ENCODE results near the gene MROH2A. TPM values are rescaled to one million over a fixed set of nuclear protein-coding genes. Genes with fewer than 3 reads are reported as not detected.

Gene MROH2A
- total and polyA plus RNA-seq, 9 of the 15 experiments (the other 6 are each of a cell fraction or from before 2014, with no cell fraction given), result 0.03 TPM; not detected in 8

DNA sequence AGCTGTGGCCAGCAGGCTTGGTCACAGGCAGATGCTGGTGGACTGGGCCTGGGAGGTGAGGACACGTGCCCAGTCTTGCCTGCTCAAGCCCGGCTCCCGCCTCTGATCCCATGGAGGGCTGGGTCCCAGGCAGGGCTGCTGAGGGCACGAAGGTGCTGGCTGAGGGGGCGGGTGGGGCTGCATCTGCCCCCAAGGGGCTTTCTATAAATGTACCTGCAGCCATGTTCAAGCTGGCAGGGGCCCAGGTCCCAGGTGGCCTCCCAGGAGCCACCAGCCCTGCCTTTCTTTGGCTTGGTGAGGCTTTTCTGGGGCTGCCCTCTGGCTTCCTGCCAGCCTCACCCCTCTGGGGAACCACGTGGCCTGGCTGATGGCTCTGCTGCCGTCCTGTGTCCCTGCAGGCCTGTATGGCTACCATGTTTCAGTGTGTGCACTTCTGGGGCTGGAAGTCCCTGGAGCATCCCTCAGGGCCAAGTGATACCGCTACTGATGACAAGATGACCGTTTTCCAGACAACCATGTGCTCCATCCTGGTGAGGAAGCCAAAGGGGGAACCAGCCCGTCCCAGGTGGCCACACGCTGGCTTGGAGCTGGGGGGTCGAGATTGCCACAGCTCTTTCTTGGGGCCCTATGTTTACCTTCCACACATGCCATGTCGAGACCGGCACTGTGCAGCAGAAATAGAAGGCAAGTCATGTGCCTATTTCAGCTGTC, 53.0 kb downstream of the MROH2A start (continued):
- TF ChIP-seq ATF1 (CRISPR knock-in tag; IDR thresholded peaks at IDR 0.05), result no peak
- no peak for TF ChIP-seq ATF1 (tag; IDR thresholded peaks at IDR 0.05)
- TF ChIP-seq POLR2G (IDR thresholded peaks at IDR 0.05; ENCODE audit: low read depth, low read length), result peak; percentile 40
- TF ChIP-seq, protein P1, sequence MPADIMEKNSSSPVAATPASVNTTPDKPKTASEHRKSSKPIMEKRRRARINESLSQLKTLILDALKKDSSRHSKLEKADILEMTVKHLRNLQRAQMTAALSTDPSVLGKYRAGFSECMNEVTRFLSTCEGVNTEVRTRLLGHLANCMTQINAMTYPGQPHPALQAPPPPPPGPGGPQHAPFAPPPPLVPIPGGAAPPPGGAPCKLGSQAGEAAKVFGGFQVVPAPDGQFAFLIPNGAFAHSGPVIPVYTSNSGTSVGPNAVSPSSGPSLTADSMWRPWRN (IDR thresholded peaks at IDR 0.05; ENCODE audit: low read depth), result no peak

DNA sequence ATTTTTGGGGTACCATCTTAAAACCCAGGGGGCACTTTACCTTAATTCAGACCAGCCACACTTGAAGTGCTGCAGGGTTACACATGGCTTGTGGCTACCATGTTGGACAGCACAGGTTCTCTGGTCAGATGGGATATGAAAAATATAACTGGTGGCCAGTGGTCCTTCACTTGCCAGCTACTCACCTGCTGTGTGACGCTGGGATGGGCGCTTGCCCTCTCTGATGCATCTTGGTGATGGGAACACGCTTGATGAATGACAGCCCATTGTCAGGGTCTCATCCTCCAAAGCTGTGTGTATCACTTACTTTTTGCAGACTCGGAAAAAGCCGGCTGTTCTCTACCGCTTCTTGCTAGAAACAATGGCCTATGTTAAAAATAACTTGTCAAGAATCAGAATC, 53.7 kb downstream of the MROH2A start:
- BruUV-seq (replicated peaks), result no TSS peak
- no peak for FAIRE-seq
- H3K4me2 ChIP-seq (ENCODE audit: insufficient read depth, low read length), result no peak overlapping the region
- in situ Hi-C loops (cut with MboI) (no loop called here), intact Hi-C loops (cut with micrococcal nuclease) (no loop called here)
- no peaks in the 10 kb centered on the region for H3K9me3 ChIP-seq (replicated peaks; ENCODE audit: control insufficient read depth, insufficient read depth, low read depth, low read length)
- peaks cover 30% of the 10 kb centered on the region; the same call in 2 of the 3 replicates for H3K36me3 ChIP-seq (ENCODE audit: control insufficient read depth, insufficient read depth, low read length)
- no peak overlapping the region for H3K9ac ChIP-seq (ENCODE audit: insufficient read depth in 1 of 2, low read depth in 2 of 2, low read length in 2 of 2)
- no peak for ATAC-seq
- ChIA-PET POLR2A (interaction anchor here (1.1 to 1.3 kb wide), 3 partner anchors 10 to 21 kb away, joined by 4 to 6 read pairs (median 4); no protein-coding TSS in a partner anchor), CTCF (ENCODE audit: low intra/inter-chr PET ratio) (no interaction called here)
- no peak for DNase-seq (ENCODE audit: extremely low read depth in 1 of 4, low spot score in 3 of 4)
- H2AFZ ChIP-seq (ENCODE audit: low read depth, low read length), result no peak overlapping the region
- no peaks in the 10 kb centered on the region for H3K27me3 ChIP-seq (ENCODE audit: control insufficient read depth in 2 of 2, insufficient read depth in 2 of 2, low read length in 2 of 2)
- H3K4me3 ChIP-seq, result no peak overlapping the region
- no peak overlapping the region for H3K27ac ChIP-seq (ENCODE audit: extremely low read depth, low read depth, low read length)
- no peaks in the 10 kb centered on the region for H3K79me2 ChIP-seq (ENCODE audit: control insufficient read depth, insufficient read depth, low read length)
- 81% methylated on average over 5 of the region's 6 CpGs for WGBS (ENCODE audit: insufficient coverage, low coverage, missing lambda C conversion rate)
- H3K9me1 ChIP-seq (ENCODE audit: control insufficient read depth, insufficient read depth, low read length), result no peaks in the 10 kb centered on the region
- H3K4me1 ChIP-seq (replicated peaks in 1 of 2; ENCODE audit: control insufficient read depth in 2 of 2, insufficient read depth in 2 of 2, low read length in 2 of 2), result peaks cover 0 to 5% of the 10 kb centered on the region in 2 experiments; a peak in 2 of 5 replicates
- H4K20me1 ChIP-seq (replicated peaks; ENCODE audit: control insufficient read depth, insufficient read depth, low read length), result no peaks in the 10 kb centered on the region; the same call in 1 of the 2 replicates
- peak; percentile 59; the same call in 1 of the 2 replicates for TF ChIP-seq BCOR (IDR thresholded peaks at IDR 0.05)
- no peak for TF ChIP-seq ZNF445 (CRISPR knock-in tag; IDR thresholded peaks at IDR 0.05; ENCODE audit: low read depth)
- no peak for TF ChIP-seq POLR3A (IDR thresholded peaks at IDR 0.05; ENCODE audit: borderline replicate concordance, extremely low read depth, insufficient read depth, insufficient read length)
- TF ChIP-seq, protein P2, sequence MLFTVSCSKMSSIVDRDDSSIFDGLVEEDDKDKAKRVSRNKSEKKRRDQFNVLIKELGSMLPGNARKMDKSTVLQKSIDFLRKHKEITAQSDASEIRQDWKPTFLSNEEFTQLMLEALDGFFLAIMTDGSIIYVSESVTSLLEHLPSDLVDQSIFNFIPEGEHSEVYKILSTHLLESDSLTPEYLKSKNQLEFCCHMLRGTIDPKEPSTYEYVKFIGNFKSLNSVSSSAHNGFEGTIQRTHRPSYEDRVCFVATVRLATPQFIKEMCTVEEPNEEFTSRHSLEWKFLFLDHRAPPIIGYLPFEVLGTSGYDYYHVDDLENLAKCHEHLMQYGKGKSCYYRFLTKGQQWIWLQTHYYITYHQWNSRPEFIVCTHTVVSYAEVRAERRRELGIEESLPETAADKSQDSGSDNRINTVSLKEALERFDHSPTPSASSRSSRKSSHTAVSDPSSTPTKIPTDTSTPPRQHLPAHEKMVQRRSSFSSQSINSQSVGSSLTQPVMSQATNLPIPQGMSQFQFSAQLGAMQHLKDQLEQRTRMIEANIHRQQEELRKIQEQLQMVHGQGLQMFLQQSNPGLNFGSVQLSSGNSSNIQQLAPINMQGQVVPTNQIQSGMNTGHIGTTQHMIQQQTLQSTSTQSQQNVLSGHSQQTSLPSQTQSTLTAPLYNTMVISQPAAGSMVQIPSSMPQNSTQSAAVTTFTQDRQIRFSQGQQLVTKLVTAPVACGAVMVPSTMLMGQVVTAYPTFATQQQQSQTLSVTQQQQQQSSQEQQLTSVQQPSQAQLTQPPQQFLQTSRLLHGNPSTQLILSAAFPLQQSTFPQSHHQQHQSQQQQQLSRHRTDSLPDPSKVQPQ (CRISPR knock-in tag; IDR thresholded peaks at IDR 0.05; ENCODE audit: borderline replicate concordance), result no peak
- TF ChIP-seq MEIS2 (IDR thresholded peaks at IDR 0.05; ENCODE audit: partially characterized antibody), result no peak
- TF ChIP-seq TCF7 (IDR thresholded peaks at IDR 0.05; ENCODE audit: borderline replicate concordance), result no peak
- TF ChIP-seq MYBL2 (IDR thresholded peaks at IDR 0.05; ENCODE audit: low read depth), result no peak
- no peak for TF ChIP-seq MYBL2 (CRISPR knock-in tag; IDR thresholded peaks at IDR 0.05; ENCODE audit: borderline replicate concordance)
- peak in 1 of 2 experiments; percentile 31; a peak in 1 of 4 replicates for TF ChIP-seq KDM1A (IDR thresholded peaks at IDR 0.05)
- TF ChIP-seq ZFP36 (IDR thresholded peaks at IDR 0.05; ENCODE audit: low read depth, low read length, partially characterized antibody), result peak; percentile 77
- TF ChIP-seq LEF1 (IDR thresholded peaks at IDR 0.05), result no peak
- TF ChIP-seq TSC22D4 (tag; IDR thresholded peaks at IDR 0.05), result no peak
- TF ChIP-seq, protein P3, sequence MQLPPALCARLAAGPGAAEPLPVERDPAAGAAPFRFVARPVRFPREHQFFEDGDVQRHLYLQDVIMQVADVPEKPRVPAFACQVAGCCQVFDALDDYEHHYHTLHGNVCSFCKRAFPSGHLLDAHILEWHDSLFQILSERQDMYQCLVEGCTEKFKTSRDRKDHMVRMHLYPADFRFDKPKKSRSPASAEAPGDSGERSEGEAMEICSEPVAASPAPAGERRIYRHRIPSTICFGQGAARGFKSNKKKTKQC (CRISPR knock-in tag; IDR thresholded peaks at IDR 0.05), result no peak
- TF ChIP-seq NELFE (IDR thresholded peaks at IDR 0.05; ENCODE audit: insufficient read depth, insufficient read length), result no peak
- no peak for TF ChIP-seq MED1 (CRISPR knock-in tag; IDR thresholded peaks at IDR 0.05; ENCODE audit: borderline replicate concordance)
